Thoracic aorta (tissue), 2 donors: ENCODE measurements around the gene KRT71. TPM values are rescaled to one million over a fixed set of nuclear protein-coding genes. Genes with fewer than 3 reads are reported as not detected.

Experiments used
- ATAC-seq: fragments of 150-250 bp; one replicate; pipeline ENCODE4 v1.8.0; 2017; ENCODE audit warnings: low read depth; ENCODE audit not compliant: insufficient number of reproducible peaks, low FRiP score
- DNase-seq: peaks from one replicate; pipeline ENCODE4 v3.0.0-alpha.2; 2020; ENCODE audit warnings: low spot score
- H3K27ac ChIP-seq, 2 donors: fragments of 200-600 bp; sonication (generic); 1 replicate in 1 of 2; 2 replicates in 1 of 2; pipeline ENCODE4 v1.5.1; 2016; ENCODE audit warnings: mild to moderate bottlenecking in 2 of 2, moderate library complexity in 2 of 2
- H3K27me3 ChIP-seq: fragments of 200-600 bp; sonication (generic); replicated peaks from 2 replicates; pipeline ENCODE4 v1.6.0; 2016; ENCODE audit warnings: mild to moderate bottlenecking; ENCODE audit not compliant: insufficient read depth
- H3K36me3 ChIP-seq: fragments of 200-600 bp; sonication (generic); one replicate; pipeline ENCODE4 v1.5.1; 2016
- H3K4me1 ChIP-seq, 2 donors: fragments of 200-600 bp; sonication (generic); 1 replicate in 1 of 2; 2 replicates in 1 of 2; pipeline versions ENCODE4 v1.5.1 to v1.6.0; 2016; ENCODE audit warnings: low read depth in 2 of 2, mild to moderate bottlenecking in 1 of 2; ENCODE audit not compliant: control insufficient read depth in 1 of 2
- H3K4me3 ChIP-seq: fragments of 200-600 bp; sonication (generic); 2 replicates; pipeline ENCODE4 v1.5.1; 2016; ENCODE audit warnings: mild to moderate bottlenecking
- H3K9me3 ChIP-seq: fragments of 200-600 bp; sonication (generic); 2 replicates; pipeline ENCODE4 v1.5.1; 2016
- CTCF ChIP-seq: fragments of 200-600 bp; sonication (generic); IDR thresholded peaks from one replicate; pipeline ENCODE4 v1.5.1; 2019; ENCODE audit warnings: antibody characterized with exemption
- total RNA-seq, 2 donors: library from RNA; depleted of rRNA; stranded (reverse); fragments of >200 nt; gene quantifications; one replicate each; pipeline versions ENCODE4 v1.1.0 to v1.2.3, GENCODE V29; 2016

The KRT71 gene
- total RNA-seq, 2 donors from 2014 or later = not detected

GRCh38 chr12:52581481-52581880 is 28.5 kb upstream of the KRT71 start:
- Histone ChIP-seq H3K4me1 (no peaks in the 10 kb centered on the region), H3K9me3 (no peaks in the 10 kb centered on the region), H3K4me3 (no peak overlapping the region), H3K27me3 (no peaks in the 10 kb centered on the region), H3K27ac (no peak overlapping the region), H3K36me3 (no peaks in the 10 kb centered on the region)
- no peak for DNase-seq
- TF ChIP-seq CTCF = no peak
- ATAC-seq = no peak

- no peak overlapping the region for H3K27ac ChIP-seq
- DNase-seq = no peak
Measured at GRCh38 chr12:52581066-52581465, 28.1 kb upstream of the KRT71 start.

GRCh38 chr12:52580496-52580895 is 27.6 kb upstream of the KRT71 start:
- no peaks in the 10 kb centered on the region for H3K36me3 ChIP-seq
- no peaks in the 10 kb centered on the region for H3K27me3 ChIP-seq
- no peak for TF ChIP-seq CTCF
- H3K4me1 ChIP-seq = no peaks in the 10 kb centered on the region
- H3K9me3 ChIP-seq = no peaks in the 10 kb centered on the region
- H3K27ac ChIP-seq = no peak overlapping the region
- H3K4me3 ChIP-seq = no peak overlapping the region
- ATAC-seq (no peak), DNase-seq (no peak)

More at GRCh38 chr12:52581066-52581465, 28.1 kb upstream of the KRT71 start:
- H3K4me3 ChIP-seq = no peak overlapping the region
- no peaks in the 10 kb centered on the region for H3K9me3 ChIP-seq
- no peaks in the 10 kb centered on the region for H3K27me3 ChIP-seq
- no peak for ATAC-seq
- H3K36me3 ChIP-seq = no peaks in the 10 kb centered on the region
- no peak for TF ChIP-seq CTCF
- no peaks in the 10 kb centered on the region for H3K4me1 ChIP-seq

- no peaks in the 10 kb centered on the region for H3K27me3 ChIP-seq
- no peak for TF ChIP-seq CTCF
- H3K4me1 ChIP-seq = no peaks in the 10 kb centered on the region
- ATAC-seq (no peak), DNase-seq (no peak)
- no peak overlapping the region for H3K27ac ChIP-seq
- no peaks in the 10 kb centered on the region for H3K9me3 ChIP-seq
- no peak overlapping the region for H3K4me3 ChIP-seq
- H3K36me3 ChIP-seq = no peaks in the 10 kb centered on the region
Measured at GRCh38 chr12:52579468-52580465, 26.8 kb upstream of the KRT71 start.

GRCh38 chr12:52578469-52578868 is 25.5 kb upstream of the KRT71 start:
- Histone ChIP-seq H3K36me3 (no peaks in the 10 kb centered on the region), H3K4me1 (no peaks in the 10 kb centered on the region), H3K27ac (no peak overlapping the region), H3K27me3 (no peaks in the 10 kb centered on the region), H3K9me3 (no peaks in the 10 kb centered on the region), H3K4me3 (no peak overlapping the region)
- TF ChIP-seq CTCF = no peak
- ATAC-seq (no peak), DNase-seq (no peak)
